HG03025 (cell line): Measurements from ENCODE around the gene DOK7.
"Not testable (repeated sequence)": the region's sequence is repeated elsewhere in the genome, so short reads cannot be mapped to it uniquely, and the experiment has no call there.

Experiments
- ATAC-seq: cut with Tn5 transposase; IDR thresholded peaks from one replicate; pipeline ENCODE4 v1.9.1; 2021; ENCODE audit warnings: mild to moderate bottlenecking, moderate library complexity; ENCODE audit not compliant: unreplicated experiment, low FRiP score

DOK7 gene

DNA sequence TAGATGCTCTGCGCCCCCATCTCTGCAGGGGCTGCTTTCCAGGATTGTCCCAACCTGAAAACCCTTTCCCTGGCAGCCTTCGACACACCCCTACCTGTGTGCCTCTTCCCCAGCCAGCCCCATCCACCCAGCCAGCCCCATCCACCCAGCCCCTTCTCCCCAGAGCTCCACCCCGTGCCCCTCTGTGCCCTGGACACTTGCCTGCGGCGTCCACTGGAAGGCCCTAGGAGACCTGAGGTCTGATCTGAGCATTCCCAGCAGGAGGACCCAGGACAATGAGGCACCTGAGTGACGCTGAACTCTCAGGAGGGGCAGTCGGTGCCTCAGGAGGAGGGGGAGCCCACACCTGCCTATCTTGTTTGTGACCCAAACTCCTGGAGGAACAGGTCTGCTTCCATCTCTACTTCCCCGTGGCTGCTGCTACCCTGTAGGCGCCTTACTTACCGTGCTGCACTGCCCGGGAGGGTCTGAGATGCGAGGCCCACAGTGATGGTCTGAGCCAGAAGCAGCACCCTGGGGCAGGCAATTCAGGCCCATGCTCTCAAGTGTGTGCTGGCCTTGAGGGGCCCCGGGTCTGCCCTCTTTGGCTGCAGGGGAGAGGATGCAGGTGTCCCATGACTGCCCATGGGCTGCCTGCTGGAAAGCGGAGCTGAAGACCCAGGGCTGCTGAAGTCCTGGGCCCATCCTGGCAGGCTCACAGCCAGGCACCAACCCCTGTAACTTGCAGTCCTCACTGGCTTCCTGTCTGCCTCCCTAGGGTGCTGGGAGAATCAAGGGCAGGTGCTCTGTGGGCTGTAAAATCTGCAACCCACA, 64.2 kb downstream of the DOK7 start:
- no peak for ATAC-seq

DNA sequence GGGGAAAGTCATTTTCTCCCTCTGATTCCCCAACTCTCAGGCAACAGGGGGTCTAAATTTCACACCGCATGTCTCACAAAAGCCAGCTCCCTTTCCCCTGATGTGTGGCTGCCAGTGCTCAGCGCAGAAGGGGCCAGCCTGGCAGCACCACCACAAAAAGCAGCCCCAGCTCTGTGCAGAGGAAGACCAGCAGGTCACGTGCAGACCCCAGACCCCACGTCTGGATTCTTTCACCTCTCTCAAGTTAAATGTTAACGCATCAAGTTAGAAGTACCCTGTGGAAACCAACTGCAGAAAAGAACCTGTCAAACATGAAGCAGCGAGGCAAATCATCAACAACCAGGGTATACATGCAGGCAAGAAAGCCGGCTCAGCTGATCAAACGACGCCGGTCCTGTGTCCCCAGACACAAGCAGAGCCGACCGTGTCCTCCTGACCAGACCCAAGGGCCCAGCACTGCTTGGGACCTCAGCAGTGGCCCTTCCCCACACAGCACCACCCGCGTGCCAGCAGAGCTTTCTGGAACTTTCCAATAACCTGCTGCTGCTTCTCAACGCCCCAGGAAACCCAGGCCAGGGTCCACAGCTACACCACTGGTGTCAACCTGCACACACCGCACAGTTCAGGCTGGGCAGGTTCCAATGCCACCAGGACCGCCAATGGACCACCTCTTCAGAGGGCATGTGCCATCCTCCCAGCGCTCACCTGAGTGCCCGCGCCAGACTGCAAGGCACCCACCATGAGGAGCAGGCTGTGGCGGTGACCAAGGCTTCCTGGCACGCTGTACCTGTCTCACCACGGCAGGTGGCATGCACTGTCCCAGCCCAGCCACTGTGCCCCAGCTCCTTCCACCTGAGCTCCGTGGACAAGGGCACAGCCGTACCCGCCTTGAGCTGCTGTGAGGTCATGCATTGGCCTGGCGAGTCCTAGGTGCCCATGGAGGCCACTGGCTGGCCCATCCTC, 65.1 kb downstream of the DOK7 start:
- ATAC-seq = no peak

DNA sequence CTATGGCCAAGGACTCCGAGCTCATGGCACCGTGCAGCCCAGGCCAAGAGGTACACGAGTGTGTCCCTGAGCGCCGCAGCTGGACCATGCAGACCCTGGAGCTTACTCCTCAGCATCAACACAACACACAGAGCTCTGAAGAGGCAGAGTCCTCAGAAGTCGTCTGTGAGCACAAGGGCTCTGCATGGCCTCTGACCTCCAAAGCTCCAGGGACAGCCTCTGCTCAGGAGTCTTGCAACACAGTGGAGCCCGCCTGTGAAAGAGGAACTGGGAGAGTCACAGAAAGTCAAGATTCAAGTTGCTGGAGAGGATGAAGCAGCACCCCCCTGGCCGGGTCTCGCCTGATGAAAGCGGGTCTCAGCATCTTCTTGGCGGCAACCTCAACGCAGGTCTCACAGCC, 66.3 kb downstream of the DOK7 start:
- no peak for ATAC-seq

DNA sequence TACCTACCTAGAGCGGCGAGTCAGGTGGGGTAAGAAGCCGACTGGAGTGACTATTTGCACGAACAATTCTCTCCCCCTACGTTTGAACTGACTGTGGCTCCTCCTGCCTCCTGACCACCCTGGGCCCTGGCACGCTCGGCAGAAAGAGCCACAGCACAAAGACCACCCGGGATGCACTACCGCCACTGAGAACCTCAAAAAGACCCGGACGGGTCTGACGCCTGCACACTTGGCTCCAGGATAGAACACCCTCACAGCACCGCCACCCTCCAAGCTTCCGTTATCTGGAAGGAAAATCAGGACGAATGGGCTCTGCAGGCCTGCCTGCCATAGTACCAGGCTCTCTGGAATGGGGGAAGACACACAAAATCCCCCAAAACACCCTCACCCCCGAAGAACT, 66.9 kb downstream of the DOK7 start:
- ATAC-seq = no peak

DNA sequence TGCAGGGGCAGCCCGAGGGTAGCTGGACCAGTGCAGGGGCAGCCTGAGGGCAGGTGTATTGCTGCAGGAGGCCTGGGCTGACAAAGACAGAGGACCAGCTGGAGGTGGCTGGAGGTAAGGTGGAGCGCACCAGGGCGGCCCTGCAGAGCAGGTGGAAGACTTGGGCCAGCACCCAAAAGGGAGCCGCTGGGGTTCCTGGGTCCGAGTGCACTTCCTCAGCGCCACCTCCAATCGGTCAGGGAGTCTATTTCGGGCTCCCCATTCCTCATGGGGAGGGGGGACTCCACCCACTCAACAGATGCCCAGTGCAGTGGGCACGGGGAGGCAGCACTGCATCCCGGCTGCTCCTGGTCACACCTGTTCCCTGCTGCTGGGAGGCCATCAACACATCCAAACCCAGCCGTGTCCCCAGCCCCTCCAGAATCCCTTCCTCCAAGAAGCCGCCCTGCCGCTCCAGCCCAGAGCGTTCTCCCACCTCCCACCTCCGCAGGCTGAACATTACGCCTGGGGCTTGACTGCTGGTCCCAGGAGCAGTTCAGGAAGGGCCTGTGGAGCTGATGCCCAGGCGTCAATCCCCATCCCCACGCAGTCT, 67.7 kb downstream of the DOK7 start:
- no peak for ATAC-seq

DNA sequence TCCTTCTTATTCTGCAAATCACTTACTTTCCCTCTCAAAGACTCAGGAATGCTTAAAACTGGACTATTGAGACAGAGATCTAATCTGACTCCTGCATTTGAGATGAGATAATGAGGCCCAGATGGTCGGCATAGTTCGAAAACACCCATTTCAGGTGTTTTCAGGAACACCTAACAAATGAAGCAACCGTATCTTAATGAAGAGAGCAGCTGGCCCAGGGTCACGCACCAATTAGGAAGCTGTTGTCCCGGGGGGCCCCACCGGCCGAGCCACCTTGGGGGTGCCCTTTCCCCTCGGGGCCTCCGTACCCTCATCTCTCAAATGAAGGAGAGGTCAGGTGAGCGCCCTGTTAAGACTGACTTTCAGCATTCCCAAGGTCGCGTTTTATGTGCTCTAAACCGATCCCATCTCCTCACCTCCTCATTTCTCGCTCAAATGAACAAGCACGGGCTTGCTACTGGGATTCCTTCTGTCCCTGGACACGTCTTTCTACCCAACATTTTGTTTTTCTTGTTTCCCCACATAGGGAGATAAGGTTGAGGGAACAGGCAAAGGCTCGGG, 68.3 kb downstream of the DOK7 start:
- ATAC-seq = no peak

DNA sequence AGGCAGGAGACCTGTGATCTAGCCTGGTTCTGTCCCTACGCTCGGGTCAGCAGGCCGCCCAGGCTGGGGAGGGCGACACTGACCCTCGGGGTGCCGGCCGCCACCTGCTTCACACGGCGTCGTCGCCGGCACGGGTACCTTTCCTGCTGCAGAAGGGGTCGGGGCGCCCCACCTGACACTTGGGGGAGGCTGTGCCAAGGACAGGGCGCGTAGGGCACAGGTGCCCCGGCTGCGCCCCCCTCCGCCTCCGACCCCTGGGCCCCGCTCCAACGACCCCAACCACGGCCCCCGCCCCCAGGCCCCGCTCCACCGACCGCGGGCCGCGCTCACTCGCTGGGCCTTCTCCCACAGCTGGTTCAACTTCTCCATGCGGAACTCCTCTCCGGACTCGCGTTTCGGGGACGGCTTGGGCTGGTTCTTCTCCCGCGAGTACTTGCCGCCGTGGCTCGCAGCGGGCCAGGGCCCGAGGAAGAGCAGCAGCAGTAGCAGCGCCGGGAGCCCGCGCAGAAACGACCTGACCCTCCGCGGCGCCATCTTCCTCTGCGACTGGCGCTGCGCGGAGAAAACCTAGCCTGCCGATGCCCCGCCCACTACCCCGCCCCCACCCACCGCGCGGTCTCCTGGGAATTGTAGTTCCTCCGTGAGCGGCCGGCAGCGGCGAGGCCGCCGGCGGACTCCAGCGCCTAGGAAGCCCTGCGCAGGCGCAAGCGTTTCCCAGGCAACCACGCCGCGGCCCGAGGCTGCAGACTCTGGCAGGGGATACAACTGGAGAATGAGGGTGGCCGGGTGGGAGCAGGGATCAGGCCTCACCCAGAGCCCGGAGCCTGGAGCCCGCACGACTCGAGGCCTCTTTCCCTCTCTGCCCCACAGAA, 69.0 kb downstream of the DOK7 start, which contains the start of gene LRPAP1:
TSS of gene LRPAP1 (minus strand) at position 544 of the 872 bp plus-strand sequence. CDS start at position 534, 10 bp downstream.
- peak; percentile 91 for ATAC-seq

DNA sequence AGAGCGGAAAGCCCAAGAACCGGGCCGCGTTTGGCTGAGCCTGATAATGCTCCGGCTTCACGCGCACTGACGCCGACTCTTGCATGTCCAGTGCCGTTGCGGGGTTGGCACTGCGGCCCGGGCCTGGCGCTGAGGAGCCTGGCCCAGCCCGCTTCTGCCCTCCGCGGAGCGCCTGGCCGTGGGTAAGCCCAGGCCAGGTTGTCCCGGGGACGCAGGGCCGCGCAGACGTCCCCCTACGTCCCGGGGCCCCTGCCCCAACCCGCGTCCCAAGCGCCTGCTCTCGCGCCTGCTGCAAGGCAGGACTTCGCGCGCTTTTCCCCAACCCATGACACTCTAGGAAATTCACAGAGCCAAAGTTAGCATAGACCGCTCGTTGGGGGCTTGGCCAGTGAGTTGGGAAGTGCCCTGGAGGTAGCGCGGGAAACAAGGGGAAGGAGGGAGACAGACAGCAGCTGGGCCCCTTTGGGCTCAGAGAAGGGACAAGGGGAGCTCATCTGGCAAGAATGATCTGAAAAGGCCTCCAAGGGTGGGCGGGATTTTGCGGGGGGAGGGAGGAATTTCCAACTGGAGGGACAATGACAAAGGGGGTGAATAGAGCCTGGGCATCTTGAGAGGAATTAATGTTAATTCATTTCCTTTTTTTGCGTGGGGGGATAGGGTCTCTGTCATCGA, 69.8 kb downstream of the DOK7 start:
- no peak for ATAC-seq

DNA sequence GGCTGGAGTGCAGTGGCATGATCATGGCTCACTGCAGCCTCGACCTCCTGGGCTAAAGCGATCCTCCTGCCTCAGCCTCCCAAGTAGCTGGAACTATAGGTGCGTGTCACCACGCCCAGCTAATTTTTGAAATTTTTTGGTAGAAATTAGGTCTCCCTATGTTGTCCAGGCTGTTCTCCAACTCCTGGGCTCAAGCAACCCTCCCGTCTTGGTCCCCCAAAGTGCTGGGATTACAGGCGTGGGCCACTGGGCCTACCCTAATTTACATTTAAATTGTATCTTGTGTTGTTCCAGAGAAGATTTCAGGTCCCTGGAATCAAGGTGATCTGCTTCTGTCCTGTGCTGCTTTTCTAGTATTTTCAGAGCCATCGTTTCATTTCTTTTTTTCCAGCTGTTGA, 70.3 kb downstream of the DOK7 start:
- ATAC-seq = no peak

DNA sequence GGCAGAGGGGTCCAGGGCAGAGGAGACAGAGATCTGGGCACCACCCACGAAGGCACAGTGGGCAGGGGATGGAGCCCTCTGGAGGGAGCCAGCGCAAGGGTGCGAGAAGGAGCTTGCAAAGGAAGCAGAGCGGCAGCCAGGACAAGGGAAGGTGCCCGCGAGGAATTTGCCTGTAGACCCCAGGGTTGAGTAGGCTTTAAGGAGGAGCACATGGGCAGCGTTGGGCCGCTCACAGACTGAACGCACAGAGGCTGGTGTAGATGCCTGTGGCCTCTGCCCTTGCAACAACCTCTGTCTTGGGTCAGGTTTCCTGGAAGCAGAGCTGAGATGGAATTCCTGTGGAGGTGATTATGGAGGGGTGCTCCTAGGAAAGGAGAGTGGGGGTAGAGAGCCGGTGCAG, 72.7 kb downstream of the DOK7 start:
- not testable (repeated sequence) for ATAC-seq

DNA sequence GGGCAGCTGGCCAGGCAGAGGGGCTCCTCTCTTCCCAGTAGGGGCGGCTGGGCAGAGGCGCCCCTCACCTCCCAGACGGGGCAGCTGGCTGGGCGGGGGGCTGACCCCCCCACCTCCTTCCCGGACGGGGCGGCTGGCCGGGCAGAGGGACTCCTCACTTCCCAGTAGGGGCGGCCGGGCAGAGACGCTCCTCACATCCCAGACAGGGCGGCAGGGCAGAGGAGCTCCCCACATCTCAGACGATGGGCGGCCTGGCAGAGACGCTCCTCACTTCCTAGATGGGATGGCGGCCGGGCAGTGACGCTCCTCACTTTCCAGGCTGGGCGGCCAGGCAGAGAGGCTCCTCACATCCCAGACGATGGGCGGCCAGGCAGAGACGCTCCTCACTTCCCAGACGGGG, 75.8 kb downstream of the DOK7 start:
- ATAC-seq = not testable (repeated sequence)

DNA sequence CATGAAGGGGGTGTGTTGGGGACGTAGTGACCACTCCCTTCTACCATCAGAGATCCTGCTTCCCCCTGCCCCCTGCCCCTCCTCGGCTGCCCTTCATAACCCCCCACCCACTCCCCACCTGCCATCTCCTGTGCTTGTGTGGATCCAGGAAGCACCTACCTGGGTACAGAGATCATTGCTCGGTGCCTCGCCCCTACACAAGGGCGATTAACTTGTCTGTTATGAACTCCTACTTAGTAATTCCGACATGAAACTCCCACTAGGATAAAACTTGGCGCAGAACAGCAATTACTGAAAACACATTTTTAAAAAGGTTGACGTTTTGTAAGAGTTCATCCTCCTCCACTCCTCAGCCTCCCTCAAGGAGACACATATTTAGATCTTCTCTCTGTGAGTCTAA, 80.3 kb downstream of the DOK7 start:
- ATAC-seq = not testable (repeated sequence)
